CD4-positive, alpha-beta memory T cell (primary cell): ENCODE data around the gene TFAP2C. TPM values are rescaled to one million over a fixed set of nuclear protein-coding genes. Genes with fewer than 3 reads are reported as not detected.

Source experiments
- CTCF ChIA-PET: fragments of 350-600 bp; sonication (Branson Sonifier 250); formaldehyde crosslinking; loops from one replicate; lab custom pipeline; 2021; ENCODE audit warnings: inconsistent platforms; ENCODE audit not compliant: partially characterized antibody; lab: Charles Lee
- POLR2A ChIA-PET: fragments of 350-600 bp; sonication (Branson Sonifier 250); formaldehyde crosslinking; loops from one replicate; lab custom pipeline; 2021; ENCODE audit not compliant: partially characterized antibody; lab: Charles Lee
- DNase-seq, 5 donors: peaks; one replicate each; pipeline versions ENCODE4 v3.0.0 to v3.0.0-alpha.2; 2020 to 2022; ENCODE audit warnings: mixed read lengths in 1 of 5
- H3K27ac ChIP-seq: one replicate; pipeline ENCODE4 v1.7.0; 2013; ENCODE audit warnings: low read depth, low read length
- H3K27me3 ChIP-seq: 2 replicates; pipeline ENCODE4 v1.7.0; 2013; ENCODE audit warnings: mild to moderate bottlenecking, low read length, moderate library complexity; ENCODE audit not compliant: insufficient read depth
- H3K36me3 ChIP-seq: 2 replicates; pipeline ENCODE4 v1.7.0; 2013; ENCODE audit warnings: mild to moderate bottlenecking, low read length, moderate library complexity; ENCODE audit not compliant: insufficient read depth
- H3K4me1 ChIP-seq: 2 replicates; pipeline ENCODE4 v1.7.0; 2013; ENCODE audit warnings: mild to moderate bottlenecking, low read length, moderate library complexity; ENCODE audit not compliant: insufficient read depth
- H3K4me3 ChIP-seq, 2 donors: one replicate each; pipeline ENCODE4 v1.7.0; 2013; ENCODE audit warnings: low read length in 2 of 2, mild to moderate bottlenecking in 1 of 2
- H3K9me3 ChIP-seq, 2 donors: one replicate each; pipeline ENCODE4 v1.7.0; 2013; ENCODE audit warnings: low read length in 2 of 2, control low read depth in 1 of 2; ENCODE audit not compliant: control insufficient read depth in 1 of 2
- H3K27ac Mint-ChIP-seq, 7 donors: one replicate each; pipeline ENCODE4 v1.8.0; 2020 to 2021; ENCODE audit warnings: mixed read lengths in 7 of 7, mild to moderate bottlenecking in 6 of 7, inconsistent platforms in 3 of 7, moderate library complexity in 3 of 7
- H3K27me3 Mint-ChIP-seq, 2 donors: one replicate each; pipeline ENCODE4 v1.8.0; 2020 to 2021; ENCODE audit warnings: mixed read lengths in 2 of 2
- H3K36me3 Mint-ChIP-seq, 2 donors: one replicate each; pipeline ENCODE4 v1.8.0; 2020 to 2021; ENCODE audit warnings: mixed read lengths in 2 of 2, inconsistent platforms in 1 of 2, mild to moderate bottlenecking in 1 of 2
- H3K4me1 Mint-ChIP-seq, 4 donors: one replicate each; pipeline ENCODE4 v1.8.0; 2020 to 2021; ENCODE audit warnings: mixed read lengths in 4 of 4, mild to moderate bottlenecking in 1 of 4
- H3K4me3 Mint-ChIP-seq, 8 donors: one replicate each; pipeline ENCODE4 v1.8.0; 2020 to 2021; ENCODE audit warnings: mixed read lengths in 8 of 8, mild to moderate bottlenecking in 7 of 8, moderate library complexity in 6 of 8, inconsistent platforms in 3 of 8
- H3K9me3 Mint-ChIP-seq, 8 donors: one replicate each; pipeline ENCODE4 v1.8.0; 2020 to 2021; ENCODE audit warnings: mixed read lengths in 8 of 8, mild to moderate bottlenecking in 5 of 8, inconsistent platforms in 3 of 8, moderate library complexity in 1 of 8
- intact Hi-C: fragments of 100-400 bp; cut with micrococcal nuclease; formaldehyde crosslinking; loops from one replicate; pipeline ENCODE4 v1.15.1; 2023
- polyA plus RNA-seq, 2 donors: library from polyadenylated mRNA; unstranded; fragments of 300-500 nt; fragmentation: Illumina TruSeq; gene quantifications; one replicate each; pipeline ENCODE4 v1.2.3, GENCODE V29; 2021
- total RNA-seq, 2 experiments: library from RNA; stranded (reverse); gene quantifications; one replicate each; pipeline ENCODE4 v1.2.3, GENCODE V29; 2021

Gene TFAP2C
- not detected for total RNA-seq
- not detected for polyA plus RNA-seq

- peak within 1 kb of the TSS; percentile 35 to 79 (median 56) for H3K4me3 Mint-ChIP-seq
- POLR2A ChIA-PET, result interaction anchor here (0.5 kb wide), 1 partner anchor 31 kb away, joined by 3 read pairs; no protein-coding TSS in a partner anchor
- no peak within 1 kb of the TSS for H3K27ac Mint-ChIP-seq
Measured at GRCh38 chr20:56628873-56629463, at the start of gene TFAP2C. TSS of gene TFAP2C (plus strand) at chr20:56629306. CDS start at chr20:56629545, 239 bp downstream.

GRCh38 chr20:56580226-56580625 lies 48.9 kb upstream of the TFAP2C start:
- no peak overlapping the region for H3K4me3 ChIP-seq
- no peaks in the 10 kb centered on the region for H3K9me3 ChIP-seq
- H3K27me3 ChIP-seq, result no peaks in the 10 kb centered on the region
- H3K4me3 Mint-ChIP-seq, result no peak overlapping the region
- no peaks in the 10 kb centered on the region for H3K36me3 ChIP-seq
- H3K36me3 Mint-ChIP-seq, result no peaks in the 10 kb centered on the region
- H3K27ac ChIP-seq, result no peak overlapping the region
- H3K9me3 Mint-ChIP-seq, result peaks cover 0 to 2% (median 0%) of the 10 kb centered on the region in 8 donors
- ChIA-PET POLR2A (no interaction called here), CTCF (interaction anchor here (1.3 kb wide), 1 partner anchor 29 kb away, joined by 4 read pairs; no protein-coding TSS in a partner anchor)
- no peaks in the 10 kb centered on the region for H3K4me1 Mint-ChIP-seq
- peaks cover 10 to 14% of the 10 kb centered on the region in 2 donors for H3K27me3 Mint-ChIP-seq
- H3K27ac Mint-ChIP-seq, result no peak overlapping the region
- H3K4me1 ChIP-seq, result no peaks in the 10 kb centered on the region
- no peak for DNase-seq
- intact Hi-C loops, result no loop called here

More at GRCh38 chr20:56628873-56629463, at the start of gene TFAP2C:
- Histone ChIP-seq H3K9me3 (no peaks in the 10 kb centered on the region), H3K27ac (no peak within 1 kb of the TSS), H3K27me3 (peaks cover 35% of the 10 kb centered on the region), H3K36me3 (no peaks in the 10 kb centered on the region), H3K4me3 (no peak within 1 kb of the TSS), H3K4me1 (peaks cover 18% of the 10 kb centered on the region)
- CTCF ChIA-PET, result no interaction called here
- H3K4me1 Mint-ChIP-seq, result peaks cover 6 to 27% (median 16%) of the 10 kb centered on the region in 4 donors
- intact Hi-C loops, result no loop called here
- no peaks in the 10 kb centered on the region for H3K36me3 Mint-ChIP-seq
- H3K27me3 Mint-ChIP-seq, result peaks cover 32 to 53% of the 10 kb centered on the region in 2 donors
- no peak for DNase-seq
- peaks cover 0 to 3% (median 0%) of the 10 kb centered on the region in 8 donors for H3K9me3 Mint-ChIP-seq

DNA sequence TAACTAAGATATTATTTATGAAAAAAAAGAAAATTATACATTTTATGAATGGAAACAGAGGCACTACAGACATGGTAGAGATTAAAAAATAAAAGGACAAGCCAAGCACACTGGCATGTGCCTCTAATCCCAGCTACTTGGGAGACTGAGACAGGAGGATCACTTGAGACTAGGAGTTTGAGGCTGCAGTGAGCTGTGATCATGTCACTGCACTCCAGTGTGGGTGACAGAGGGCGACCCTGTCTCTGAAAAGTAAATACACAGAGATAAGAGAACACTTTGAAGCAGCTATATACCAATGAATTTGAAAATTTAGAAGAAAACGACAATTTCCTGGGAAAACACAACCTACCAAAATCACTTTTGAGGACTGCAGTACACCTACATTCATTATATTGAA lies 47.4 kb upstream of the TFAP2C start:
- Mint-ChIP-seq H3K4me3 (no peak overlapping the region), H3K27ac (no peak overlapping the region), H3K27me3 (peaks cover 6 to 8% of the 10 kb centered on the region in 2 donors), H3K36me3 (no peaks in the 10 kb centered on the region), H3K4me1 (no peaks in the 10 kb centered on the region), H3K9me3 (peaks cover 0 to 2% (median 0%) of the 10 kb centered on the region in 8 donors)
- intact Hi-C loops, result no loop called here
- Histone ChIP-seq H3K4me3 (no peak overlapping the region), H3K27me3 (no peaks in the 10 kb centered on the region), H3K9me3 (no peaks in the 10 kb centered on the region), H3K27ac (no peak overlapping the region), H3K36me3 (no peaks in the 10 kb centered on the region), H3K4me1 (no peaks in the 10 kb centered on the region)
- DNase-seq, result no peak
- POLR2A ChIA-PET, result no interaction called here
- CTCF ChIA-PET, result interaction anchor here (0.7 to 1.3 kb wide), 2 partner anchors 31 to 182 kb away, joined by 3 to 4 read pairs; no protein-coding TSS in a partner anchor

DNA sequence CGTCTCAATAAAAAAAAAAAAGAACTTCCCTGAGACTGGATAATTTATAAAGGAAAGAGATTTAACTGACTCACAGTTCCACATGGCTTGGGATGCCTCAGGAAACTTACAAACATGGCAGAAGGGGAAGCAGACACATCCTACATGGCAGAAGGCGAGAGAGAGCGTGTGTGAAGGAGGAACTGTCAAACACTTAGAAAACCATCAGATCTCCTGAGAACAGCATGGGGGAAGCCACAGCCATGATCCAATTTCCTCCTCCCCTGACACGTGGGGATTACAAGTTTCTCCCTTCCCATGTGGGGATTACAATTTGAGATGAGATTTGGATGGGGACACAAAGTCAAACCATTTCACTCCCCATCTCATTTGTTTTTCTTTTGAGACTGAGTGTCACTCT lies 46.6 kb upstream of the TFAP2C start:
- H3K4me1 ChIP-seq, result no peaks in the 10 kb centered on the region
- POLR2A ChIA-PET, result no interaction called here
- H3K27me3 ChIP-seq, result no peaks in the 10 kb centered on the region
- Mint-ChIP-seq H3K27me3 (peaks cover 6 to 8% of the 10 kb centered on the region in 2 donors), H3K27ac (no peak overlapping the region), H3K36me3 (no peaks in the 10 kb centered on the region), H3K4me1 (no peaks in the 10 kb centered on the region), H3K9me3 (peaks cover 0 to 2% (median 0%) of the 10 kb centered on the region in 8 donors), H3K4me3 (no peak overlapping the region)
- H3K27ac ChIP-seq, result no peak overlapping the region
- no peaks in the 10 kb centered on the region for H3K36me3 ChIP-seq
- CTCF ChIA-PET, result no interaction called here
- intact Hi-C loops, result no loop called here
- no peaks in the 10 kb centered on the region for H3K9me3 ChIP-seq
- DNase-seq, result no peak
- H3K4me3 ChIP-seq, result no peak overlapping the region

DNA sequence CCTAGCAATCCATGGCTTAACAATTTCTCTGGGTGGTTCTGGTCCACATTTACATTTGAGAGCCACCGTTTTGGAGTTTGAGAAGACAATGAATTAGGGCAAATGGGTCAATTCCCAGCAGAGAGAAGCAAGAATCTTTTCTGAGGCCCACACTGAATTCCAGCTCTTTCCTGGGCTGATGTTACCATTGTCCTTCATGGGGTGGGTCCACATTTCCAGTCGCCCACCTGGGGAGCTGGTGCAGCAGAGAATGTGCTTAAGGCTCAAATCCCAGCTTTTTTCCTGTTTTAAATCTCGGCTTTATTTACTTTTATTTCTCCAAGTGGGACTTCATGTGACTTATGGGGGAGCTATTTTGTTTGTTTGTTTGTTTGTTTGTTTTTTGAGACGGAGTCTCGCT lies 44.2 kb upstream of the TFAP2C start:
- H3K4me1 ChIP-seq, result no peaks in the 10 kb centered on the region
- H3K27ac ChIP-seq, result no peak overlapping the region
- H3K36me3 Mint-ChIP-seq, result no peaks in the 10 kb centered on the region
- no peak for DNase-seq
- peaks cover 4 to 5% of the 10 kb centered on the region in 2 donors for H3K27me3 Mint-ChIP-seq
- ChIA-PET CTCF (interaction anchor here (1.9 kb wide), 1 partner anchor 34 kb away, joined by 4 read pairs; no protein-coding TSS in a partner anchor), POLR2A (no interaction called here)
- H3K9me3 Mint-ChIP-seq, result peaks cover 0 to 2% (median 0%) of the 10 kb centered on the region in 8 donors
- no peaks in the 10 kb centered on the region for H3K9me3 ChIP-seq
- no peak overlapping the region for H3K27ac Mint-ChIP-seq
- H3K36me3 ChIP-seq, result no peaks in the 10 kb centered on the region
- H3K4me3 Mint-ChIP-seq, result no peak overlapping the region
- no peaks in the 10 kb centered on the region for H3K27me3 ChIP-seq
- no peak overlapping the region for H3K4me3 ChIP-seq
- intact Hi-C loops, result no loop called here
- no peaks in the 10 kb centered on the region for H3K4me1 Mint-ChIP-seq

DNA sequence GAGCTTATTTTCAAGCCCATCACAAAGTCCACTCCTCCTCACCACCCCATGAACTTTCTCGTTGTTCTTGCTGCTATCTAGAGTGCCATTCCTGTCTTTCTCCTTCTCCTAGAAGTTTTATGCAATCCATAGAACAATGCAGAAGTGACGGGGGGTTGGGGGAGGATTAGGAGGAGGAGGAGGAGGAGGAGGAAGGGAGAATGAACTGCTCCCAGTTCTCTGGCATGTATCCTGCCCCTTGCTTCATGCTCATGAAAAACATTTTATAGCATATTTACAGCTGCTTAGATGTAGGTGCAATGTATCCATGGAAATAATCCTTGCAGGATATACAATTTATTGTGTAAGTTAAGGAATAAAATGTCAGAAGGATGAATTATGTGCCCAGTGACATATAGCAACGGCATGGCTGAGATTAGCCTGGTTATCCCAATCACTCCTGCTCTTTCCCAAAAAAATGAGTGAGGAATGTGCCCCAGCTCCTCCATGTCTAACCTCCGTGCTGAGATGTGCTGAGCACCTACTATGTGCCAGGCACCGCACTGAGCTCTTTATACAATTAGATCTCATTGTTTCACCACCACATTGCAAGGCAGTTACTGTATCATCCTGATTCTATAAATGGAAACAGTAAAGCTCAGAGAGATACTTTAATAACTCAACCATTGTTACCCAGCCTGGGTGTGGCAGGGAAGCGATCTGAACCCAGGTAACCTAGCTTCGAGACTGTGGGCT lies 41.6 kb upstream of the TFAP2C start:
- Histone ChIP-seq H3K4me3 (no peak overlapping the region), H3K4me1 (no peaks in the 10 kb centered on the region), H3K27ac (no peak overlapping the region), H3K27me3 (no peaks in the 10 kb centered on the region), H3K36me3 (no peaks in the 10 kb centered on the region), H3K9me3 (no peaks in the 10 kb centered on the region)
- DNase-seq, result no peak
- CTCF ChIA-PET, result no interaction called here
- peaks cover 0 to 2% (median 0%) of the 10 kb centered on the region in 8 donors for H3K9me3 Mint-ChIP-seq
- no peaks in the 10 kb centered on the region for H3K36me3 Mint-ChIP-seq
- no peak overlapping the region for H3K4me3 Mint-ChIP-seq
- intact Hi-C loops, result no loop called here
- H3K27me3 Mint-ChIP-seq, result peaks cover 2 to 6% of the 10 kb centered on the region in 2 donors
- H3K4me1 Mint-ChIP-seq, result no peaks in the 10 kb centered on the region
- no peak overlapping the region for H3K27ac Mint-ChIP-seq
- POLR2A ChIA-PET, result no interaction called here

- H3K4me3 Mint-ChIP-seq, result no peak overlapping the region
- H3K36me3 Mint-ChIP-seq, result no peaks in the 10 kb centered on the region
- no peaks in the 10 kb centered on the region for H3K4me1 ChIP-seq
- ChIA-PET POLR2A (no interaction called here), CTCF (no interaction called here)
- no peak overlapping the region for H3K27ac ChIP-seq
- DNase-seq, result no peak
- no peaks in the 10 kb centered on the region for H3K27me3 ChIP-seq
- peaks cover 0 to 5% of the 10 kb centered on the region in 2 donors for H3K27me3 Mint-ChIP-seq
- H3K9me3 ChIP-seq, result no peaks in the 10 kb centered on the region
- H3K9me3 Mint-ChIP-seq, result no peaks in the 10 kb centered on the region
- H3K36me3 ChIP-seq, result no peaks in the 10 kb centered on the region
- H3K4me1 Mint-ChIP-seq, result no peaks in the 10 kb centered on the region
- H3K27ac Mint-ChIP-seq, result no peak overlapping the region
- intact Hi-C loops, result no loop called here
- no peak overlapping the region for H3K4me3 ChIP-seq
Measured at GRCh38 chr20:56588996-56589395, 40.1 kb upstream of the TFAP2C start.
